GM06990 (cell line): ENCODE measurements around the gene SIRT5.
A peak's percentile ranks its signal among the peaks of the same experiment; 100 is the strongest.

Experiments used
- DNase-seq: peaks from one replicate; pipeline ENCODE4 v3.0.0-alpha.2; 2011; ENCODE audit not compliant: insufficient read length; ENCODE audit errors: extremely low read depth
- H3K27me3 ChIP-seq: replicated peaks from 2 replicates; pipeline ENCODE4 v1.6.0; 2011; ENCODE audit warnings: low read length; ENCODE audit not compliant: control insufficient read depth, insufficient read depth
- H3K36me3 ChIP-seq: 2 replicates; pipeline ENCODE4 v1.5.1; 2011; ENCODE audit warnings: low read length; ENCODE audit not compliant: control insufficient read depth, insufficient read depth
- H3K4me3 ChIP-seq: replicated peaks from 2 replicates; pipeline ENCODE4 v1.5.1; 2011; ENCODE audit warnings: low read depth, mild to moderate bottlenecking, control low read depth, low read length
- CTCF ChIP-seq: IDR thresholded peaks from 2 replicates; pipeline ENCODE4 v1.5.1; 2011; ENCODE audit warnings: low read length, control low read depth, mild to moderate bottlenecking, inconsistent platforms; ENCODE audit not compliant: insufficient read depth, poor library complexity, severe bottlenecking

The SIRT5 gene

GRCh38 chr6:13536796-13537526 is 37.4 kb upstream of the SIRT5 start:
- no peak for TF ChIP-seq CTCF
- no peak for DNase-seq
- Histone ChIP-seq H3K27me3 (no peaks in the 10 kb centered on the region), H3K36me3 (no peaks in the 10 kb centered on the region), H3K4me3 (no peak overlapping the region)

GRCh38 chr6:13537527-13537897 is 36.9 kb upstream of the SIRT5 start:
- no peaks in the 10 kb centered on the region for H3K27me3 ChIP-seq
- H3K4me3 ChIP-seq = no peak overlapping the region
- no peaks in the 10 kb centered on the region for H3K36me3 ChIP-seq
- no peak for TF ChIP-seq CTCF
- no peak for DNase-seq

- no peak for DNase-seq
- no peak overlapping the region for H3K4me3 ChIP-seq
- no peaks in the 10 kb centered on the region for H3K27me3 ChIP-seq
- no peaks in the 10 kb centered on the region for H3K36me3 ChIP-seq
- TF ChIP-seq CTCF = peak; percentile 43
Observed at GRCh38 chr6:13538084-13538483, 36.3 kb upstream of the SIRT5 start.

GRCh38 chr6:13538600-13538999 is 35.8 kb upstream of the SIRT5 start:
- no peaks in the 10 kb centered on the region for H3K27me3 ChIP-seq
- H3K36me3 ChIP-seq = no peaks in the 10 kb centered on the region
- no peak for TF ChIP-seq CTCF
- DNase-seq = no peak
- no peak overlapping the region for H3K4me3 ChIP-seq

- DNase-seq = no peak
- no peak for TF ChIP-seq CTCF
- Histone ChIP-seq H3K36me3 (no peaks in the 10 kb centered on the region), H3K4me3 (no peak overlapping the region), H3K27me3 (no peaks in the 10 kb centered on the region)
Observed at GRCh38 chr6:13539572-13539971, 34.8 kb upstream of the SIRT5 start.

- no peaks in the 10 kb centered on the region for H3K27me3 ChIP-seq
- H3K36me3 ChIP-seq = no peaks in the 10 kb centered on the region
- no peak for DNase-seq
- TF ChIP-seq CTCF = no peak
- H3K4me3 ChIP-seq = no peak overlapping the region
Observed at GRCh38 chr6:13541496-13541895, 32.9 kb upstream of the SIRT5 start.
